Testis (tissue), 3 donors: Measurements from ENCODE around the gene LSM12. TPM values are rescaled to one million over a fixed set of nuclear protein-coding genes. Genes with fewer than 3 reads are reported as not detected.

Experiments used
- DNase-seq: peaks from one replicate; pipeline ENCODE4 v3.0.0-alpha.2; 2019
- H3K27ac ChIP-seq, 2 donors: fragments of 200-600 bp; sonication (generic); one replicate each; pipeline ENCODE4 v1.5.1; 2019
- H3K27me3 ChIP-seq: fragments of 200-600 bp; sonication (generic); one replicate; pipeline ENCODE4 v1.5.1; 2019
- H3K36me3 ChIP-seq: fragments of 200-600 bp; sonication (generic); one replicate; pipeline ENCODE4 v1.5.1; 2017; ENCODE audit warnings: low read depth; ENCODE audit errors: missing control alignments
- H3K4me1 ChIP-seq: fragments of 200-600 bp; sonication (generic); one replicate; pipeline ENCODE4 v1.5.1; 2019
- H3K4me3 ChIP-seq, 2 donors: fragments of 200-600 bp; sonication (generic); one replicate each; pipeline ENCODE4 v1.5.1; 2017 to 2019
- H3K9me3 ChIP-seq: fragments of 200-600 bp; sonication (generic); one replicate; pipeline ENCODE4 v1.5.1; 2017
- CTCF ChIP-seq, 3 experiments: fragments of 450-650 bp in 2 of 3; fragments of 200-600 bp in 1 of 3; sonication (generic) in 1 of 3; IDR thresholded peaks; one replicate each; pipeline ENCODE4 v1.5.1; 2016 to 2019; ENCODE audit warnings: antibody characterized with exemption in 3 of 3, mild to moderate bottlenecking in 2 of 3, moderate library complexity in 1 of 3
- POLR2A ChIP-seq: fragments of 450-650 bp; IDR thresholded peaks from one replicate; pipeline ENCODE4 v1.6.1; 2017; ENCODE audit warnings: antibody characterized with exemption, mild to moderate bottlenecking, moderate library complexity
- WGBS, 2 donors: methylation state at CpG; one replicate each; pipeline ENCODE4 v1.1.5; 2018; 5-methylcytosine and 5-hydroxymethylcytosine counted together
- intact Hi-C: fragments of 100-400 bp; cut with DNase I; formaldehyde crosslinking; loops from one replicate; pipeline ENCODE4 v1.15.1; 2023; ENCODE audit warnings: low total_unique reads
- polyA plus RNA-seq: library from polyadenylated mRNA; stranded (reverse); fragments of 350-450 nt; fragmentation: Illumina TruSeq; extraction: RNeasy Lipid Tissue Mini Kit (QIAGEN cat#74804); gene quantifications from one replicate; pipeline ENCODE4 v1.2.3, GENCODE V29; 2014; ENCODE audit warnings: low read depth, low replicate concordance; ENCODE audit not compliant: insufficient read depth
- total RNA-seq, 2 donors: library from RNA; depleted of rRNA; stranded (reverse); fragments of >200 nt; gene quantifications; one replicate each; pipeline ENCODE4 v1.2.3, GENCODE V29; 2016

Gene LSM12
- total and polyA plus RNA-seq, 3 donors from 2014 or later, result 52.7 to 74.4 (median 57.6) TPM

- Histone ChIP-seq H3K4me1 (peaks cover 13% of the 10 kb centered on the region), H3K27ac (no peak overlapping the region), H3K27me3 (no peaks in the 10 kb centered on the region), H3K9me3 (no peaks in the 10 kb centered on the region), H3K4me3 (no peak overlapping the region), H3K36me3 (no peaks in the 10 kb centered on the region)
- no peak for TF ChIP-seq CTCF (IDR thresholded peaks at IDR 0.05)
- no peak for TF ChIP-seq POLR2A
- no peak for DNase-seq
- intact Hi-C loops, result no loop called here
- WGBS, 2 donors, result 92 to 97% methylated on average over 14 of the region's 14 CpGs
Observed at GRCh38 chr17:44012874-44013273, 53.6 kb downstream of the LSM12 start.

GRCh38 chr17:44012391-44012790 is 54.1 kb downstream of the LSM12 start:
- TF ChIP-seq CTCF (IDR thresholded peaks at IDR 0.05) (no peak), POLR2A (no peak)
- H3K36me3 ChIP-seq, result no peaks in the 10 kb centered on the region
- intact Hi-C loops, result no loop called here
- H3K9me3 ChIP-seq, result no peaks in the 10 kb centered on the region
- DNase-seq, result no peak
- 57 to 79% methylated on average over 2 to 3 of the region's 3 CpGs for WGBS, 2 donors
- H3K4me1 ChIP-seq, result peaks cover 18% of the 10 kb centered on the region
- no peak overlapping the region for H3K4me3 ChIP-seq
- H3K27me3 ChIP-seq, result no peaks in the 10 kb centered on the region
- no peak overlapping the region for H3K27ac ChIP-seq

- TF ChIP-seq POLR2A (no peak), CTCF (IDR thresholded peaks at IDR 0.05) (no peak)
- Histone ChIP-seq H3K9me3 (no peaks in the 10 kb centered on the region), H3K36me3 (no peaks in the 10 kb centered on the region), H3K27me3 (no peaks in the 10 kb centered on the region), H3K4me1 (peaks cover 23% of the 10 kb centered on the region), H3K4me3 (no peak overlapping the region), H3K27ac (no peak overlapping the region)
- WGBS, 2 donors, result 84 to 86% methylated on average over 9 of the region's 9 CpGs
- intact Hi-C loops, result no loop called here
- no peak for DNase-seq
Observed at GRCh38 chr17:44011876-44012275, 54.6 kb downstream of the LSM12 start.

- Histone ChIP-seq H3K36me3 (no peaks in the 10 kb centered on the region), H3K4me1 (peaks cover 30% of the 10 kb centered on the region), H3K27me3 (no peaks in the 10 kb centered on the region), H3K27ac (no peak overlapping the region), H3K4me3 (no peak overlapping the region), H3K9me3 (no peaks in the 10 kb centered on the region)
- no peak for TF ChIP-seq CTCF (IDR thresholded peaks at IDR 0.05)
- TF ChIP-seq POLR2A, result no peak
- 56 to 67% methylated on average over 4 of the region's 4 CpGs for WGBS, 2 donors
- intact Hi-C loops, result no loop called here
- no peak for DNase-seq
Observed at GRCh38 chr17:44010966-44011647, 55.4 kb downstream of the LSM12 start.
